ENCODE data around the gene CBR4. TPM values are rescaled to one million over a fixed set of nuclear protein-coding genes. Genes with fewer than 3 reads are reported as not detected.
A peak's percentile ranks its signal among the peaks of the same experiment; 100 is the strongest.

CBR4 gene
- total RNA-seq, 1 experiment from 2014 or later = 33.6 TPM

DNA sequence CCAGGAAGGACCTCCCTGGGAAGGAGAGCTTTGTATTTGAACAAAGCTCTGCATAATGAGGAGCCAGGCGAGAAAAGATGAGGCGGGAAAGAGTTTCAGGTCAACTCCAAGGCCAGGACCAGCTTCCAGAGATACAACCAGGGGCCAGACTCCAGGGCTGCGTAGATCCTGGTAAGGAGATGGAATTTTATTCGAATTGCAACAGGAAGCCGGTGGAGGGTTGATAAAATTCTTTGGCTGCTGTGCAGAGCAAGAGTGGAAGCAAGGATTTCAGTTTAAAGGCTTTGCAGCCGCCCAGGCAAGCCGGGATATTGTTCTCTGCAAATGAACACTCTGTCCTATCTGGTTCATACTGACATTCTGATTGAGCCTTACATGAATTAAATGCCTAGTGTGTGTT is 40.2 kb upstream of the CBR4 start:
- H3K56ac ChIP-seq (ENCODE audit: insufficient read length, low read depth, low read length) = no peak overlapping the region
- H3K27ac Mint-ChIP-seq = peak overlapping the region in 1 of 3 experiments; percentile 89; a peak in 1 of 7 replicates
- no peak overlapping the region for H4K5ac ChIP-seq (ENCODE audit: insufficient read length, low read depth, low read length)
- H2BK120ac ChIP-seq (ENCODE audit: low read depth, low read length, poor library complexity, severe bottlenecking) = no peak overlapping the region
- no peaks in the 10 kb centered on the region for H3K9me3 Mint-ChIP-seq
- H3K27me3 ChIP-seq (ENCODE audit: insufficient read depth, low read length) = no peaks in the 10 kb centered on the region
- no peaks in the 10 kb centered on the region for H3K4me1 ChIP-seq (ENCODE audit: insufficient read depth, low read length)
- no peak overlapping the region for H4K91ac ChIP-seq (ENCODE audit: insufficient read length, low read depth, low read length)
- no peak overlapping the region for H2BK15ac ChIP-seq (ENCODE audit: low read depth, low read length)
- no peak overlapping the region for H3K14ac ChIP-seq (ENCODE audit: insufficient read depth, low read length)
- H3K4me1 Mint-ChIP-seq = peaks cover 12 to 14% of the 10 kb centered on the region in 2 experiments
- no peak overlapping the region for H3K18ac ChIP-seq (ENCODE audit: insufficient read length, low read depth, low read length)
- H3K79me2 ChIP-seq (ENCODE audit: insufficient read depth, low read length) = no peaks in the 10 kb centered on the region
- H3K9me3 ChIP-seq (ENCODE audit: control insufficient read depth, low read depth, low read length) = no peaks in the 10 kb centered on the region
- H2BK12ac ChIP-seq (ENCODE audit: insufficient read length, low read depth, low read length) = no peak overlapping the region
- H2AK5ac ChIP-seq (ENCODE audit: insufficient read length, low read length) = no peak overlapping the region
- no peak overlapping the region for H4K8ac ChIP-seq (replicated peaks; ENCODE audit: insufficient read length, low read depth, low read length)
- H3K4me2 ChIP-seq (ENCODE audit: insufficient read depth, insufficient read length, low read length) = no peak overlapping the region
- H2BK20ac ChIP-seq (ENCODE audit: low read depth, low read length, poor library complexity, severe bottlenecking) = no peak overlapping the region
- no peak overlapping the region for H3K9ac ChIP-seq (ENCODE audit: extremely low read depth, insufficient read length, low read length)
- no peak overlapping the region for H3K4me3 Mint-ChIP-seq
- H3K4ac ChIP-seq (ENCODE audit: low read depth, low read length) = no peak overlapping the region
- no peak overlapping the region for H2BK5ac ChIP-seq (ENCODE audit: insufficient read length, low read length)
- H2AFZ ChIP-seq (ENCODE audit: low read length) = no peak overlapping the region
- no peaks in the 10 kb centered on the region for H3K36me3 Mint-ChIP-seq (ENCODE audit: insufficient read depth in 1 of 3, low read depth in 3 of 3)
- WGBS (ENCODE audit: extremely low coverage, insufficient read length, low lambda C conversion rate) = no CpG with 5 or more reads among the region's 7 CpGs
- H3K23me2 ChIP-seq (ENCODE audit: insufficient read length, low read depth, low read length, poor library complexity, severe bottlenecking) = no peaks in the 10 kb centered on the region
- TF ChIP-seq, protein P1, sequence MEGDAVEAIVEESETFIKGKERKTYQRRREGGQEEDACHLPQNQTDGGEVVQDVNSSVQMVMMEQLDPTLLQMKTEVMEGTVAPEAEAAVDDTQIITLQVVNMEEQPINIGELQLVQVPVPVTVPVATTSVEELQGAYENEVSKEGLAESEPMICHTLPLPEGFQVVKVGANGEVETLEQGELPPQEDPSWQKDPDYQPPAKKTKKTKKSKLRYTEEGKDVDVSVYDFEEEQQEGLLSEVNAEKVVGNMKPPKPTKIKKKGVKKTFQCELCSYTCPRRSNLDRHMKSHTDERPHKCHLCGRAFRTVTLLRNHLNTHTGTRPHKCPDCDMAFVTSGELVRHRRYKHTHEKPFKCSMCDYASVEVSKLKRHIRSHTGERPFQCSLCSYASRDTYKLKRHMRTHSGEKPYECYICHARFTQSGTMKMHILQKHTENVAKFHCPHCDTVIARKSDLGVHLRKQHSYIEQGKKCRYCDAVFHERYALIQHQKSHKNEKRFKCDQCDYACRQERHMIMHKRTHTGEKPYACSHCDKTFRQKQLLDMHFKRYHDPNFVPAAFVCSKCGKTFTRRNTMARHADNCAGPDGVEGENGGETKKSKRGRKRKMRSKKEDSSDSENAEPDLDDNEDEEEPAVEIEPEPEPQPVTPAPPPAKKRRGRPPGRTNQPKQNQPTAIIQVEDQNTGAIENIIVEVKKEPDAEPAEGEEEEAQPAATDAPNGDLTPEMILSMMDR (conservative IDR thresholded peaks at IDR 0.05) = no peak
- H4K20me1 ChIP-seq (ENCODE audit: control insufficient read depth, insufficient read depth, insufficient read length) = no peaks in the 10 kb centered on the region
- H3K23ac ChIP-seq (ENCODE audit: insufficient read length, low read depth, low read length) = no peak overlapping the region
- no peak overlapping the region for H3K27ac ChIP-seq (ENCODE audit: insufficient read length, low read depth, low read length)
- no peak overlapping the region for H3T11ph ChIP-seq (ENCODE audit: low read length)
- H3K27me3 Mint-ChIP-seq (ENCODE audit: low read depth) = 0 out of 2 replicates have a peak, but pooled peaks cover 2% of the 10 kb centered on the region
- no peak for DNase-seq
- H3K79me1 ChIP-seq (ENCODE audit: insufficient read depth, low read depth, low read length, poor library complexity, severe bottlenecking) = no peaks in the 10 kb centered on the region
